Sigmoid colon (tissue), 7 donors: Measurements from ENCODE around the gene PARG. TPM values are rescaled to one million over a fixed set of nuclear protein-coding genes. Genes with fewer than 3 reads are reported as not detected.

Experiments
- DNase-seq: peaks from one replicate; pipeline ENCODE4 v3.0.0-alpha.2; 2019
- H3K27ac ChIP-seq, 4 donors: fragments of 200-600 bp; sonication (generic); one replicate each; pipeline ENCODE4 v1.5.1; 2016 to 2019; ENCODE audit warnings: mild to moderate bottlenecking in 1 of 4
- H3K27me3 ChIP-seq, 3 donors: fragments of 200-600 bp; sonication (generic); one replicate each; pipeline ENCODE4 v1.5.1; 2019; ENCODE audit warnings: mild to moderate bottlenecking in 1 of 3
- H3K36me3 ChIP-seq, 4 donors: fragments of 200-600 bp; sonication (generic); one replicate each; pipeline ENCODE4 v1.5.1; 2016 to 2019
- H3K4me1 ChIP-seq, 4 donors: fragments of 200-600 bp; sonication (generic); one replicate each; pipeline ENCODE4 v1.5.1; 2017 to 2019
- H3K4me3 ChIP-seq, 4 donors: fragments of 200-600 bp; sonication (generic); one replicate each; pipeline ENCODE4 v1.5.1; 2017 to 2019; ENCODE audit warnings: mild to moderate bottlenecking in 2 of 4, moderate library complexity in 1 of 4
- H3K9me3 ChIP-seq, 4 donors: fragments of 200-600 bp in 3 of 4; sonication (generic) in 3 of 4; one replicate each; pipeline versions ENCODE4 v1.5.1 to v1.6.1; 2013 to 2019
- EP300 ChIP-seq, 4 donors: sonication (generic); formaldehyde crosslinking; IDR thresholded peaks; one replicate each; pipeline ENCODE4 v1.6.1; 2017; ENCODE audit warnings: antibody characterized with exemption in 4 of 4
- POLR2A ChIP-seq, 2 donors: fragments of 450-650 bp; IDR thresholded peaks; one replicate each; pipeline ENCODE4 v1.6.1; 2016; ENCODE audit warnings: antibody characterized with exemption in 2 of 2, mild to moderate bottlenecking in 2 of 2, moderate library complexity in 2 of 2
- POLR2AphosphoS5 ChIP-seq, 4 donors: sonication (generic); formaldehyde crosslinking; IDR thresholded peaks; one replicate each; pipeline ENCODE4 v1.6.1; 2017; ENCODE audit warnings: antibody characterized with exemption in 4 of 4
- WGBS, 2 donors: extraction: QIAGEN DNeasy Blood & Tissue Kit; methylation state at CpG; one replicate each; pipeline ENCODE4 v1.1.7; 2013; 5-methylcytosine and 5-hydroxymethylcytosine counted together
- intact Hi-C: fragments of 100-400 bp; cut with DNase I; formaldehyde crosslinking; loops from one replicate; pipeline ENCODE4 v1.15.1; 2023
- polyA plus RNA-seq, 3 donors: library from polyadenylated mRNA; stranded (reverse); fragments of 200-250 nt; gene quantifications; one replicate each; pipeline ENCODE4 v1.2.3, GENCODE V29; 2013
- total RNA-seq, 4 donors: library from RNA; depleted of rRNA; stranded (reverse); fragments of >200 nt; gene quantifications; one replicate each; pipeline ENCODE4 v1.1.0, GENCODE V29; 2016
- TF ChIP-seq, protein P1 (sequence below), 4 experiments: fragments of 450-650 bp in 3 of 4; fragments of 200-600 bp in 1 of 4; IDR thresholded peaks; one replicate each; pipeline ENCODE4 v1.5.1; 2016 to 2019; ENCODE audit warnings: antibody characterized with exemption in 4 of 4, mild to moderate bottlenecking in 3 of 4, moderate library complexity in 2 of 4
- donor health status: healthy with polysubstance abuse.
- donor health status: Bipolar disorder and iron deficiency.
- donor health status: healthy.

The PARG gene
- total and polyA plus RNA-seq, 7 donors, result 7.2 to 48.5 (median 24.7) TPM

DNA sequence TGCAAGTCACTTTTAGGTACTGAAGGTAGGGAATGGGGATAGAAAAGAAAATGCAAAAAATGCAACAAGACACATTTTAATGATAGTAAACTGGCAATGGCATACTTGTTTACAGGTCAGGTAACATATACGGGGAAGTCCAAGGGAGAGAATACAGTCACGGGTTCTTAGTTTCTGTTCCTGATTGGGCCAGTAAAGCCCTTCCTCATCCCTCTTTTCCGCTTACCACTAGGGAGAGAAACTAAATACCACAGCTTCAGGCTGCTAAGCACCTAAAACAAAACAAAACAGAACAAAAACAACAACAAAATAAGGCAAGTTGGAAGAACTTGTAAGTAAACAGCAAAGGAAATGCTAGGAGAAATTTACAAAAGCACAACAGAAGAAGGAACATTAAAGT, 114.5 kb downstream of the PARG start:
- peaks cover 0 to 44% (median 1%) of the 10 kb centered on the region in 4 donors for H3K36me3 ChIP-seq
- no peak overlapping the region for H3K4me3 ChIP-seq
- intact Hi-C loops, result no loop called here
- no peaks in the 10 kb centered on the region for H3K27me3 ChIP-seq
- TF ChIP-seq POLR2A (IDR thresholded peaks at IDR 0.05) (no peak), POLR2AphosphoS5 (IDR thresholded peaks at IDR 0.05) (no peak), EP300 (IDR thresholded peaks at IDR 0.05) (no peak)
- TF ChIP-seq, protein P1, sequence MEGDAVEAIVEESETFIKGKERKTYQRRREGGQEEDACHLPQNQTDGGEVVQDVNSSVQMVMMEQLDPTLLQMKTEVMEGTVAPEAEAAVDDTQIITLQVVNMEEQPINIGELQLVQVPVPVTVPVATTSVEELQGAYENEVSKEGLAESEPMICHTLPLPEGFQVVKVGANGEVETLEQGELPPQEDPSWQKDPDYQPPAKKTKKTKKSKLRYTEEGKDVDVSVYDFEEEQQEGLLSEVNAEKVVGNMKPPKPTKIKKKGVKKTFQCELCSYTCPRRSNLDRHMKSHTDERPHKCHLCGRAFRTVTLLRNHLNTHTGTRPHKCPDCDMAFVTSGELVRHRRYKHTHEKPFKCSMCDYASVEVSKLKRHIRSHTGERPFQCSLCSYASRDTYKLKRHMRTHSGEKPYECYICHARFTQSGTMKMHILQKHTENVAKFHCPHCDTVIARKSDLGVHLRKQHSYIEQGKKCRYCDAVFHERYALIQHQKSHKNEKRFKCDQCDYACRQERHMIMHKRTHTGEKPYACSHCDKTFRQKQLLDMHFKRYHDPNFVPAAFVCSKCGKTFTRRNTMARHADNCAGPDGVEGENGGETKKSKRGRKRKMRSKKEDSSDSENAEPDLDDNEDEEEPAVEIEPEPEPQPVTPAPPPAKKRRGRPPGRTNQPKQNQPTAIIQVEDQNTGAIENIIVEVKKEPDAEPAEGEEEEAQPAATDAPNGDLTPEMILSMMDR (IDR thresholded peaks at IDR 0.05), result no peak
- DNase-seq, result no peak
- no peak overlapping the region for H3K27ac ChIP-seq
- WGBS, 2 donors, result 93% methylated on average over 3 of the region's 3 CpGs
- no peaks in the 10 kb centered on the region for H3K9me3 ChIP-seq
- H3K4me1 ChIP-seq, result peaks cover 0 to 6% (median 0%) of the 10 kb centered on the region in 4 donors

DNA sequence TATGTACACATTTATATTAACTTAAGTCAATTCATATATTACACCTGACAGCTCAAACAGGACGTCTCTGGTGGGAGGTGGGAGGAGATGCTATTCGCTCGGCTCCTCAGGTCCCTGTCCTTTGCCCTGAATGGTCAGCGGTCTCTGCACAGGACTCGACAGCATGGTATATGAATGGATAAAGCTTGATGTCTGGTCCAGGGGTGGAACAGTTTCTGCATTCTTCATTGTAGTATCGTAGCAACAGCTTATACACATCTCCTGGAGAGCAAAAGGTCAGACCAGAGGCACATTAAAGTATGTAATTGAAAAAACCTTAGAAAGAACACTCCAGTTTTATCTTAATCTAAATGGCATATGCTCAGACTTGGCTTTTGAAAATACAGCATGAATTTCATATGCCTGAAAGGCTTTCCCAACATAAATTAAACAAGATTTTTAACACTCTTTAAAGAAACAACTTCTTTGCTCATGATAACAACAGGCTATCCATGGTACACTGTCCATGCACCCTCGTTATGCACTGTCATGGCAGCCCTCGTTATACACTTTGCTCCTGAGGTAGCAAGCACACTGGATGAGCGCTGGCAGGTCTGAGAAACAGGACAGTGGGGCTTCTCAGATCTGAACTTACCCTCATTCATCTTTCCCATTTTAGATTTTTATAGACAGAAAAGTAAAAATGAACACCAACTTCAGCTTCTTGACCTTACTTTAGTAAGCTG, 122.4 kb downstream of the PARG start:
- TF ChIP-seq EP300 (IDR thresholded peaks at IDR 0.05), result no peak
- TF ChIP-seq POLR2AphosphoS5 (IDR thresholded peaks at IDR 0.05), result no peak
- TF ChIP-seq, protein P1 (IDR thresholded peaks at IDR 0.05), result no peak
- TF ChIP-seq POLR2A (IDR thresholded peaks at IDR 0.05), result no peak
- no peak for DNase-seq
- no peaks in the 10 kb centered on the region for H3K4me1 ChIP-seq
- no peaks in the 10 kb centered on the region for H3K9me3 ChIP-seq
- no peaks in the 10 kb centered on the region for H3K27me3 ChIP-seq
- peaks cover 0 to 45% (median 11%) of the 10 kb centered on the region in 4 donors for H3K36me3 ChIP-seq
- intact Hi-C loops, result no loop called here
- H3K4me3 ChIP-seq, result no peak overlapping the region
- H3K27ac ChIP-seq, result no peak overlapping the region
- WGBS, 2 donors, result 93 to 94% methylated on average over 9 of the region's 9 CpGs

DNA sequence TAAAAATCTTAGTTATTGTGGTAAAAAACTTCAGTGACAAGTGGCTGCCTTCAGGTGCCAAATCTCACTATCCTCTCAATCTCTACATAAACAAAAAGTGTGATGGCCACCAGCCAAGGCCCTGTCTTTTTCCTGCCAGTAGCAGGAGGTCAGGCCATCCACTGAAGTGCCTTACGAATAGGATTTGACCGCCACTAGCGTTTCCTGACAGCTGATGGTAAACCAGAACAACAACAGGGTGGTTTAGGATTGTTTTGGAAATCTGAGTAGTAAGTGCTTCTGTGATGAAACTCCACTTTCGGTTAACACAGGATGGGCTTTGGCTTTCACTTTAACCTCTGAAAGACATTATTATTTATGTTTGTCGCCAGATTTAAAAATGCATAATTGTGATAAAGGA, 124.0 kb downstream of the PARG start:
- H3K9me3 ChIP-seq, result no peaks in the 10 kb centered on the region
- peaks cover 0 to 45% (median 11%) of the 10 kb centered on the region in 4 donors for H3K36me3 ChIP-seq
- TF ChIP-seq, protein P1 (IDR thresholded peaks at IDR 0.05), result no peak
- TF ChIP-seq POLR2A (IDR thresholded peaks at IDR 0.05) (no peak), EP300 (IDR thresholded peaks at IDR 0.05) (no peak), POLR2AphosphoS5 (IDR thresholded peaks at IDR 0.05) (no peak)
- 85 to 87% methylated on average over 5 of the region's 5 CpGs for WGBS, 2 donors
- intact Hi-C loops, result no loop called here
- H3K27ac ChIP-seq, result no peak overlapping the region
- no peak for DNase-seq
- no peaks in the 10 kb centered on the region for H3K27me3 ChIP-seq
- no peak overlapping the region for H3K4me3 ChIP-seq
- H3K4me1 ChIP-seq, result no peaks in the 10 kb centered on the region

DNA sequence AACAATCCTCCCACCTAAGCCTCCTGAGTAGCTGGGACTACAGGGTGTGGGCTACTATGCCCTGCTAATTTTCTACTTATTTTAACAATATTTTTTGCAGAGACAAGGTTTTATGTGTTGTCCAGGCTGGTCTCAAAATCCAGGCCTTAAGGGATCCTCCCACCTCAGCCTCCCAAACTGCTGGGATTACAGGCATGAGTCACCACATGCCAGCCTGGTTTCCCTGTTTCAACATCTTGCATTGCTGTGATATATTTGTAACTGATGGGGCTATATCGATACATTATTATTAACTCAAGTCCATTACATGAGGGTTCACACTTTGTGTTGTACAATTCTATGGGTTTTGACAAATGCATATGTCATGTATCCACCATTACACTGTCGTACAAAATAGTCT, 137.8 kb downstream of the PARG start:
- no peak overlapping the region for H3K4me3 ChIP-seq
- TF ChIP-seq, protein P1 (IDR thresholded peaks at IDR 0.05), result no peak
- TF ChIP-seq POLR2A (IDR thresholded peaks at IDR 0.05), result no peak
- TF ChIP-seq POLR2AphosphoS5 (IDR thresholded peaks at IDR 0.05), result no peak
- no peak for TF ChIP-seq EP300 (IDR thresholded peaks at IDR 0.05)
- H3K36me3 ChIP-seq, result no peaks in the 10 kb centered on the region
- intact Hi-C loops, result no loop called here
- no peak overlapping the region for H3K27ac ChIP-seq
- no peak for DNase-seq
- H3K9me3 ChIP-seq, result peaks cover 0 to 4% (median 0%) of the 10 kb centered on the region in 4 donors
- no peaks in the 10 kb centered on the region for H3K4me1 ChIP-seq
- H3K27me3 ChIP-seq, result no peaks in the 10 kb centered on the region
- WGBS, 2 donors, result 92 to 96% methylated on average over 2 of the region's 2 CpGs
